HG03457 (cell line): ENCODE results near the gene ITLN2.
"Not testable (repeated sequence)": the region's sequence is repeated elsewhere in the genome, so short reads cannot be mapped to it uniquely, and the experiment has no call there.

Experiments used
- ATAC-seq: cut with Tn5 transposase; IDR thresholded peaks from one replicate; pipeline ENCODE4 v1.9.1; 2021; ENCODE audit warnings: moderate number of reproducible peaks; ENCODE audit not compliant: unreplicated experiment

ITLN2 gene

DNA sequence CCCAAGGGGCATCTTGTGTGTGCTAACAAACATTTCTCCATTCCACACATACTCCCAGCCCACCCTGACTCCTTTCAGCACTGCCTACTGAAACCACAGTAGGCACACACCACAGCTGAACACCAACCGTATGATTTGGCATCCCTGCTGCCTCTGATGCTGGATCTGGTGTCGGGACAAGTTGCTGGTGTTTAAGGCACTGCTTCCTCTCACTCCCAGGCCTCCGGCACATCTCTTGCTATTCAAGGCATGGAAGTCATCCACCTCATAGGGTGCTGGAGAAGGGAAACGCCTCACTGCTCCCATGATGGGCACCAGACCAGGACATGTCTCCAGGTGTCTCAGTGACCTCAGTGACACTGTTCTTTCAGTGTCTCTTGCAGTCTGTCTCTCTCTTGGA lies 2.4 kb upstream of the ITLN2 start:
- no peak for ATAC-seq

- ATAC-seq = no peak
Measured at GRCh38 chr1:160953030-160953429, 1.6 kb downstream of the ITLN2 start.

- ATAC-seq = no peak
Measured at GRCh38 chr1:160952129-160952510, 2.5 kb downstream of the ITLN2 start.

DNA sequence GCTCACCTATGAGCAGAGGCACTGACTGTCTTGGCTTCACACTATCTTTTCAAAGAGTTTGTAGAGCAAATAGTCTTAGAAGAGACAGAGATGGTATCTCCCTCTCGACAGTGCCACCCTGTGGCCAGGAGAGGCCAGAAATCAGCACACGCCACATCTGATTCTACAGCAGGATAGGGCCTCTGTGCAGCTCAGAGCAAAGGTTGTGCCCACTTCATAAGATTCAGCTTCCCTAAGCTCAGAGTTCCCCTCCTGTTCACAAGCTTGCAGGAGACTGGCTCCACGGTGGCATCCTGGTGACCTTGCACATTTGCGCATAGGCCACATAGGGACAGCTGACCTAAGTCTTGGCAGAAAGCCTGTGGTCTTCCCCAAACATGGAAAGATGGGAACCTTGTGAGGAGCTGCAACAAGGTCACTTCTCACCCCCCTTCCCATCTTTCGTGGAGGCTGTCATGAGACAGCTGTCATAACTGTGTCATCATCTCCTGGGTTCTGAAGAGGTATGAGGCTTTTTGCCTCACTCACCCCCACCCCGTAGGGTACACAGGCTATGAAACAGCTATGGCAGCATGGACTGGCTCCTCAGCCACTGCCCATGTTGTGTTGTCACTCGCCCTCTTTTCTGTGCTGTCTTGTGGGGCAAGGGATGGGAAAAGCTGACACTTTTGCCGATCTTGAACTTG lies 3.0 kb downstream of the ITLN2 start:
- no peak for ATAC-seq

DNA sequence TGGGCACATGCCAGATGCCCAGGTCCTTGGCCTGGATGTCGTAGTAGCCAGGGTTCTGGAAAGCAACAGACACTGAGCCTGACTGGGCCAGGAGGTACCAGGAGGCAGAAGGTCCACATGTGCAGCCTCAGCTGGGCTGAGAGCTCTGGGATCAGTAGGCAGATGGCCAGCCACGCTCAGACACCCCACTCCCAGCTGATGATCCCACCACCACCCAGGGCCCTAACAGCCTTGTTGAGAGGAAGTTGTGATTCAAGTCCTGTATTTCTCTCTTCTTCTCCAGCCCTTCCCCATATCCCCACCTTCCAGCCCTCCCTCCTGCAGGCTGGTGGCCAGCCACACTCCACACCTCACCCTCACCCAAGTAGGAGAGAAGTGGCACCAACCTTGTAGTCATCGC lies 4.0 kb downstream of the ITLN2 start:
- ATAC-seq = no peak

- ATAC-seq = no peak
Measured at GRCh38 chr1:160949881-160950280, 4.7 kb downstream of the ITLN2 start.

- not testable (repeated sequence) for ATAC-seq
Measured at GRCh38 chr1:160949216-160949880, 5.3 kb downstream of the ITLN2 start.

DNA sequence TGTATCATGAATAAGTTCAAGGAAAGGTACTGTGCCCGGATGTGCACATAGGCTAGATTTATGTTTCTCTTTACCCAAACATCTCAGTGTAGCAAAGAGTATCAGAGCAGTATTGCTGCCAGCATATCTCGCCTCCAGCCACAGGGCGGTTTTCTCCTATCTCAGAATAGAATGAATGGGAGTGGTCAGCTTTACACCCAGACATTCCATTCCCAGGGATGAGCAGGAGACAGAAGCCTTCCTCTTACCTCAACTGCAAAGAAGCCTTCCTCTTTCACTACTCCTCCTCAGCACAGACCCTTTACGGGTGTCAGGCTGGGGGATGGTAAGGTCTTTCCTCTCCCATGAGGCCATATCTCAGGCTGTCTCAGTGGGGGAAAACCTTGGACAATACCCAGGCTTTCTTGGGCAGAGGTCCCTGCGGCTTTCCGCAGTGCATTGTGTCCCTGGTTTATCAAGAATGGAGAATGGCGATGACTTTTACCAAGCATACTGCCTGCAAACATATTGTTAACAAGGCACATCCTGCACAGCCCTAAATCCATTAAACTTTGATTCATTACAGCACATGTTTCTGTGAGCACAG lies 7.3 kb downstream of the ITLN2 start:
- not testable (repeated sequence) for ATAC-seq

DNA sequence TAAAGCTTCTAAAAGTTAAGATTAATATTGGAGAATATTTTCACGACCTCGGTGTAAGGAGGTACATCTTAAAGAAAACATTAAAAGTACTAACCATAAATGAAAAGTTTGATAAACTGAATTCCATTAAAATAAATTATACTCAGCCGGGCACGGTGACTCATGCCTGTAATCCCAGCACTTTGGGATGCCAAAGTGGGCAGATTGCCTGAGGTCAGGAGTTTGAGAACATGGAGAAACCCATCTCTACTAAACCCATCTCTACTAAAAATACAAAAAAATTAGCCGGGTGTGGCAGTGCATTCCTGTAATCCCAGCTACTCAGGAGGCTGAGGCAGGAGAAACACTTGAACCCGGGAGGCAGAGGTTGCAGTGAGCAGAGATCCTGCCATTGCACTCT lies 8.7 kb downstream of the ITLN2 start:
- not testable (repeated sequence) for ATAC-seq

DNA sequence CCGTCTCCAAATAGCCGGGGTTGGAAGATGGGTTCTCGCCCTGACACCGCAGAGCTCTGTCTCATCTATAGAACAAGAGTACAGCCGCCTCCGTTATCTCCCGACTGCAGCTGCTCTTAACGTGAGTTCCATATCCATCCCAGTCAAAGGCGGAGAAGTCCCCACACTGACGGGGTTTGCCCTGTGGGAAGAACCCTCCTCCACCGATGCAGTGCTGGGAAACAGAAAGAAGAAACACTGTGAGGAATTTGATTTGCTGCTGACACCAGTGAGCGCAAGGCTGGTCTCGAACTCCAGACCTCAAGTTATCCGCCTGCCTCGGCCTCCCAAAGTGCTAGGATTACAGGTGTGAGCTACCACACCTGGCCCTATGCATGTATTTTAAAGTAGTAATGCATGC lies 9.5 kb downstream of the ITLN2 start:
- ATAC-seq = no peak

DNA sequence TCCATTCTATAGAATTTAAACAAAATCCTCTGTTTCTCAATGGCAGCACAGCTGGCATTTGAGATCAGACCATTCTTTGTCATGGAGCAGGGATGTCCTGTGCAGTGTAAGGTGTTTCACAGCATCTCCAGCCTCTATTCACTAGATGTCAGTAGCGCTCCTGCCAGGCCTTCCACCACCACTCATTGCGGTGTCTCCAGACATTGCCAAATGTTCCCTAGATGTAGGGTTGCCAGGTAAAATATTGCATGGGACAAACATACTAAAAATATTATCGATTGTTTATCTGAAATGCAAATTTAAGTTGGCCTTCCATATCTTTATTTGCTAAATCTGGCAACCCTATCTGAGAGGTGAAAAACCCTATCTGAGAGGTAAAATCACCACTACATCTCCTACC lies 11.7 kb downstream of the ITLN2 start:
- ATAC-seq = no peak

GRCh38 chr1:160936666-160937065 lies 17.9 kb downstream of the ITLN2 start:
- ATAC-seq = not testable (repeated sequence)

DNA sequence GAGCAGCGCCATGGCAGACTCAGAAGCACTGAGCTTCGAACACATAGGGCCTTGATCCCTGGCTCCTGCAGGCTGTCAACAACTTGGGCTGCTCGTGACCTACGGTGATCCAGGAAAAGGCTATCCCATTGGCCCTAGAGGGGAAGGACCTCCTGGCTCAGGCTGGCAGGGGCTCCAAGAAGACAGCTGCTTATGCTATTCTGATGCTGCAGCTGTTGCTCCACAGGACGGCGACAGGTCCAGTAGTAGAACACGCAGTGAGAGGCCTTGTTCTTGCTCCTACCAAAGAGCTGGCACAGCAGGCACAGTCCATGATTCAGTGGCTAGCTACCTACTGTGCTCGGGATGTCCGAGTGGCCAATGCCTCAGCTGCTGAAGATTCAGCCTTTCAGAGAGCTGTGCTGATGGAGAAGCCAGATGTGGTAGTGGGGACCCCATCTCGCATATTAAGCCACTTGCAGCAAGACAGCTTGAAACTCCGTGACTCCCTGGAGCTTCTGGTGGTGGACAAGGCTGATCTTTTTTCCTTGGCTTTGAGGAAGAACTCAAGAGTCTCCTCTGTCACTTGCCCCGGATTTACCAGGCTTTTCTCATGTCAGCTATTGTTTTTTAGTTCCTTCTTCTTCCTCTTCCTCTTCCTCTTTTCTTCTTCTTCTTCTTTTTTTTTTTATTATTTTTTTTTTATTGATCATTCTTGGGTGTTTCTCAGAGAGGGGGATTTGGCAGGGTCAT lies 18.9 kb downstream of the ITLN2 start:
- ATAC-seq = no peak

GRCh38 chr1:160933305-160933704 lies 21.3 kb downstream of the ITLN2 start:
- ATAC-seq = not testable (repeated sequence)

DNA sequence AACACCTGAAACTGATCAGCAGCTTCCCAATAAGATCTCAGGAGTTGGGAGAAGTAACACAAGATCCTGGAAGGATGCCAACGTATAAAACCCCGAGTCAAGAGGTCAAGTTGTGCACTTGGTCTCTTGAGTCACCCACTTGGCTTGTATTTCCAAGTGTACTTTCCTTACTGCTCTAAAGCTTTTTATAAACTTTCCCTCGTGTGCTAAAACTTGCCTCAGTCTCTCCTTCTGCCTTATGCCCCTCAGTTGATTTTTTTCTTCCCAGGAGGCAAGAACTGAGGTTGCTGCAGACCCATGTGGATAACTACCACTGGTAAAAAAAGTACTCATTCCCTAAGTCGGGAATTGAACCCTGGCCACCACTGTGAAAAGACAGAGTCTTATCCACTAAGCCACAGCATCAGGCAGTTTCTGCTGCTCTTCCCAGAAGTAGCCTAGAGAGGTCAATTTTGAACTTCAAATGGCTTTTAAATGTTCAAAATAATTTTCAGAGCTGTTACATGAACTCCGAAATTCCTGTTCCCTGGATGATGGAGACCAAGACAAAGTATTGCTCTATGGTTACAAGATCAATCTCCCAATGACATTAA lies 28.9 kb downstream of the ITLN2 start:
- ATAC-seq = no peak

DNA sequence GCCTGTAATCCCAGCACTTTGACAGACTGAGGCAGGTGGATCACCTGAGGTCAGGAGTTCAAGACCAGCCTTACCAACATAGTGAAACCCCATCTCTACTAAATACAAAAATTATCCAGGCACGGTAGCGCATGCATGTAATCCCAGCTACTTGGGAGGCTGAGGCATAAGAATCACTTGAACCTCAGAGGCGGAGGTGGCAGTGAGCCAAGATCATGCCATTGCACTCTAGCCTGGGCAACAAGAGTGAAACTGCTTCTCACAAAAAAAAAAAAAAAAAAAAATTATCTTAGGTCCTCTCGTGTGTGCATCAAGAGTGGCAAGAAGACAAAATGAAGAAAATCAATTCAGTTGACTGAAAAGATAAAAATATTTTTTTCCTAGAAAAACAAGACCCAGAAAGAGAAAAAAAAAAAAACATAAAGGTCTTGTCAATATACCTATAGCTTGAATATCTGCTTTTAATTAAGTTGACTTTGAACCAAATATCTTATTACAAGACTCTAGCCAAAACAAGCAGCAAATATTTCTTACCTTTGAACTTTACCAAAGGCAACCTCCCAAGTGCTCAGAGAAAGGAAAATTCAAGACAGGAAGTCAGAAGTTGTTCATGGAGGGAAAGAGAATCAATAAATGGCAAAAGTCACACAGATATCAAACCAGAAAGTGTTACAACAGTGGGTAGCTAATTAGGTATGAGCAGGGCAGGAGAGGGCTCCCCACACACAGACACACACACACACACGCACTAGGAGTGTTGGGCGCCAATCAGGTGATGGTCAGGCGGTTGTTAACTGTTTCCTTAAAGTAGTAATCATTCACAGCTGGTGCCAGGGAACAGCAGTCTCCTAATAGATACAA lies 29.6 kb downstream of the ITLN2 start:
- no peak for ATAC-seq

DNA sequence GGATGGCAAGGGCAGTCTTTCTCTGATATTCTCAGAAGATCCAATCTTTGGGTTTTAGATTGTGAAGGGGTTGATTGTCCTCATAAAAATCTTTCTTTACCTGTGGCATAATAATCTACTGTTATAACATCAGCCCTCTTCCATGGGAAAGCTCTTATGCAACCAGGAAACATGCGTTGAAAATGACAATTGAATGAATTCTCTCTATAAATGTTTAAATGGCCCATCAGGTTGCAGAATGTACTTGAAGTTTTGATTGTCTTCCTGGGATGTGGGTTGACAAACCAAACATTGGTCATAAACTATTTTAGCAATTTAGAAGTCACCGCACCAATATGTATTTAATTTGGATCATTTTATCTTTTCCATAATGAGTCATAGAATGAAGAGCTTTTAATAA lies 37.9 kb downstream of the ITLN2 start:
- ATAC-seq = no peak

GRCh38 chr1:160913229-160913628 lies 41.4 kb downstream of the ITLN2 start:
- not testable (repeated sequence) for ATAC-seq

GRCh38 chr1:160911925-160912324 lies 42.7 kb downstream of the ITLN2 start:
- ATAC-seq = no peak

DNA sequence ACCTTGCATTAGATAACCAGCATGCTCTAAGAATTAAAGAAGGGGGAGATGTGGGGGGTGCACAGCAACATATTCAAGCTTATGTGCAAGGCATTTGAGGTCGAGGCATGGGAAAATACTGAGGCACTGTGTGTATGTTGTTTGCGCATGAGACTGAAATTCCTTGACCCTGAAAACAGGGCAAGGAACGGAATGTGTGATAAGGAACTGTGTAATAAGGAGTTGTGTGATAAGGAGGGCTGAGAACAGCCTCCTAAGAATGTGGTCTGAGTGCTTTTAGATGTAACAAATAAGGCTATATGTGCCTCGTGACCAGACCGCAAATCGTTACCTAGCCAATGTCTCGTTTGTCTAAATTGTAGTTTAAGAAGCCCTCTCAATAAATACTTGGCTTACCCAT lies 43.2 kb downstream of the ITLN2 start:
- no peak for ATAC-seq
